A549 (cell line): Measurements from ENCODE around the gene VOPP1. TPM values are rescaled to one million over a fixed set of nuclear protein-coding genes. Genes with fewer than 3 reads are reported as not detected.

ENCODE experiments used
- ATAC-seq, 2 experiments: fragments of 200-7000 bp in 1 of 2; fragments of >200 bp in 1 of 2; cut with Nextera tagmentation in 1 of 2; cut with Tn5 transposase in 1 of 2; 3 replicates each; pipeline versions ENCODE4 v1.8.0 to v1.9.1; 2018 to 2020; ENCODE audit warnings: mild to moderate bottlenecking in 1 of 2, moderate library complexity in 1 of 2
- CTCF ChIA-PET: fragments of 300-600 bp; sonication (Branson Sonifier 250); formaldehyde crosslinking; extraction: SDS; loops from one replicate; lab custom pipeline; 2021; ENCODE audit warnings: antibody characterized with exemption, inconsistent platforms; lab: Yijun Ruan, JAX
- POLR2A ChIA-PET: fragments of 350-600 bp; formaldehyde crosslinking; extraction: SDS; loops from one replicate; lab custom pipeline; 2021; ENCODE audit warnings: antibody characterized with exemption, inconsistent platforms; lab: Yijun Ruan, JAX
- DNase-seq, 2 experiments: peaks; one replicate each; pipeline versions ENCODE4 v3.0.0 to v3.0.0-alpha.2; 2011 to 2016; ENCODE audit warnings: low read depth in 1 of 2, low spot score in 1 of 2
- FAIRE-seq: peaks from 2 replicates; lab custom pipeline; 2011; peaks lifted over from hg19 to GRCh38; lab: Jason Lieb, UNC
- H3K27ac ChIP-seq, 2 experiments: fragments of >200 bp; sonication (Bioruptor Twin); formaldehyde crosslinking; 3 replicates each; pipeline ENCODE4 v1.5.1; 2016 to 2017
- H3K4me1 ChIP-seq: fragments of >200 bp; sonication (Bioruptor Twin); formaldehyde crosslinking; 3 replicates; pipeline ENCODE4 v1.6.1; 2016
- H3K4me2 ChIP-seq: fragments of >200 bp; sonication (Bioruptor Twin); formaldehyde crosslinking; 3 replicates; pipeline ENCODE4 v1.6.1; 2016
- H3K4me3 ChIP-seq: fragments of >200 bp; sonication (Bioruptor Twin); formaldehyde crosslinking; 3 replicates; pipeline ENCODE4 v1.5.1; 2016
- H3K9me3 ChIP-seq: fragments of >200 bp; sonication (Bioruptor Twin); formaldehyde crosslinking; 3 replicates; pipeline ENCODE4 v1.6.1; 2016
- CEBPB ChIP-seq, 2 experiments: fragments of >200 bp in 1 of 2; sonication (Bioruptor Twin) in 1 of 2; formaldehyde crosslinking in 1 of 2; IDR thresholded peaks; 2 replicates each; pipeline ENCODE4 v1.6.1; 2012 to 2016
- EHF ChIP-seq: fragments of 250-450 bp; sonication (Bioruptor Pico); IDR thresholded peaks from 2 replicates; pipeline ENCODE4 v1.5.0; 2020; ENCODE audit warnings: mild to moderate bottlenecking
- EHMT2 ChIP-seq: fragments of 200-600 bp; sonication (generic); IDR thresholded peaks from 2 replicates; pipeline ENCODE4 v1.6.1; 2016; ENCODE audit warnings: antibody characterized with exemption, low read depth, mild to moderate bottlenecking, moderate library complexity
- FOSB ChIP-seq: fragments of 250-450 bp; sonication (Bioruptor Pico); IDR thresholded peaks from 2 replicates; pipeline ENCODE4 v1.5.0; 2020; ENCODE audit warnings: mild to moderate bottlenecking, moderate library complexity
- HOXB13 ChIP-seq: fragments of 250-450 bp; sonication (Bioruptor Pico); IDR thresholded peaks from 2 replicates; pipeline ENCODE4 v1.5.0; 2020; ENCODE audit warnings: low read depth, mild to moderate bottlenecking, moderate library complexity
- KDM1A ChIP-seq: fragments of 200-600 bp; sonication (generic); IDR thresholded peaks from 2 replicates; pipeline ENCODE4 v1.6.1; 2016; ENCODE audit warnings: low read depth, mild to moderate bottlenecking
- NFE2L2 ChIP-seq: fragments of 150-350 bp; conservative IDR thresholded peaks from 2 replicates; pipeline ENCODE4 v1.6.1; 2014; ENCODE audit warnings: low read length
- NR3C1 ChIP-seq: fragments of >200 bp; sonication (Bioruptor Twin); formaldehyde crosslinking; IDR thresholded peaks from 3 replicates; pipeline ENCODE4 v1.6.1; 2017
- POLR2AphosphoS2 ChIP-seq: conservative IDR thresholded peaks from 2 replicates; pipeline ENCODE4 v1.6.1; 2012; ENCODE audit warnings: low read length, improper control_type of control experiment, inconsistent platforms
- RAD21 ChIP-seq, 2 experiments: fragments of >200 bp in 1 of 2; sonication (Bioruptor Twin) in 1 of 2; formaldehyde crosslinking in 1 of 2; IDR thresholded peaks in 1 of 2; conservative IDR thresholded peaks in 1 of 2; 2 replicates in 1 of 2; 3 replicates in 1 of 2; pipeline ENCODE4 v1.6.1; 2012 to 2018; ENCODE audit warnings: inconsistent platforms in 1 of 2
- RCOR1 ChIP-seq: fragments of 150-350 bp; IDR thresholded peaks from 2 replicates; pipeline ENCODE4 v1.6.1; 2014; ENCODE audit warnings: antibody characterized with exemption, low read length, low read depth
- RFX5 ChIP-seq: fragments of 450-650 bp; IDR thresholded peaks from 2 replicates; pipeline ENCODE4 v1.7.1; 2014; ENCODE audit warnings: antibody characterized with exemption, mild to moderate bottlenecking, moderate library complexity
- WGBS: methylation state at CpG from one replicate; pipeline ENCODE4 v1.1.6; 2017; ENCODE audit errors: missing lambda C conversion rate; 5-methylcytosine and 5-hydroxymethylcytosine counted together
- polyA plus RNA-seq, 4 experiments: library from polyadenylated mRNA; depleted of rRNA in 3 of 4; stranded (reverse); fragments of >200 nt; fragmentation: RNase III in 1 of 4; extraction: RNeasy Plus Mini Kit Qiagen cat#74134 plus additional on column Dnase treatment in 1 of 4; gene quantifications; 2 replicates in 3 of 4; 3 replicates in 1 of 4; pipeline ENCODE4 v1.2.3, GENCODE V29; 2011 to 2017
- TF ChIP-seq, protein P1 (sequence below): fragments of 250-450 bp; sonication (Bioruptor Pico); IDR thresholded peaks from 2 replicates; pipeline ENCODE4 v1.5.0; 2021; ENCODE audit warnings: mild to moderate bottlenecking, moderate library complexity, borderline replicate concordance
- TF ChIP-seq, protein P2 (sequence below): fragments of 200-600 bp; sonication (generic); IDR thresholded peaks from 2 replicates; pipeline ENCODE4 v1.6.1; 2016; ENCODE audit warnings: antibody characterized with exemption, mild to moderate bottlenecking, moderate library complexity
- TF ChIP-seq, protein P3 (sequence below): fragments of 150-350 bp; IDR thresholded peaks from 2 replicates; pipeline ENCODE4 v1.6.1; 2014; ENCODE audit warnings: low read depth, mild to moderate bottlenecking, low read length
- TF ChIP-seq, protein P4 (sequence below): fragments of >200 bp; sonication (Bioruptor Twin); formaldehyde crosslinking; IDR thresholded peaks from 2 replicates; pipeline ENCODE4 v1.6.1; 2016
- TF ChIP-seq, protein P5 (sequence below): IDR thresholded peaks from 2 replicates; pipeline ENCODE4 v1.6.1; 2012

Gene VOPP1
- polyA plus RNA-seq, 2 of the 4 experiments (the other 2 are of a cell fraction): 68.1 to 73.4 TPM

DNA sequence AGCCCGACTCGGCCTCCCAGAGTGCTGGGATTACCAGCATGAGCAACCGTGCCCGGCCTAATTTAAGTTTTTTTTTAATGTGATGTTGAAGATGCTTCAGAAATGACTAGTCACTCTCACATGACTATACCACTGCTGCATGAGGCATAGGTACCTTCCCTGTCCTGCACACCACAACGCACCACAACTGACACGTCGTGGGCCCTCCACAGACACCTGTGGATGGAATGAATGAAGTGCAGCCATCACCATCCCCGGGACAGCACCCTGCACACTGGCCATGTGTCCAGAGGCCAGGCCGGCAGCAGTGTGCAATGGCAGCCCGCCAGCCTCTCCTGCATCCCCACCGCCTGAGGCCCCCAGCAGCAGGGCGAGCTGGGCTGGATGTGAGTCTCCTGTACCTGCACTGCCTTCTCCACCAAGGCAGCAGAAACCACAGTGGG lies 55.1 kb downstream of the VOPP1 start:
- DNase-seq (no peak), FAIRE-seq (no peak), ATAC-seq (no peak)
- ChIA-PET CTCF (no interaction called here), POLR2A (no interaction called here)
- Histone ChIP-seq H3K4me2 (no peak overlapping the region), H3K4me3 (no peak overlapping the region), H3K4me1 (no peaks in the 10 kb centered on the region), H3K9me3 (no peaks in the 10 kb centered on the region), H3K27ac (no peak overlapping the region)
- TF ChIP-seq NR3C1 (no peak), EHMT2 (no peak), POLR2AphosphoS2 (no peak), NFE2L2 (no peak), HOXB13 (CRISPR knock-in tag) (no peak), RCOR1 (no peak), FOSB (CRISPR knock-in tag) (no peak), RAD21 (conservative IDR thresholded peaks at IDR 0.05 in 1 of 2, IDR thresholded peaks at IDR 0.05 in 1 of 2) (no peak), CEBPB (IDR thresholded peaks at IDR 0.05) (no peak), RFX5 (no peak), EHF (CRISPR knock-in tag) (no peak)
- TF ChIP-seq, protein P1, sequence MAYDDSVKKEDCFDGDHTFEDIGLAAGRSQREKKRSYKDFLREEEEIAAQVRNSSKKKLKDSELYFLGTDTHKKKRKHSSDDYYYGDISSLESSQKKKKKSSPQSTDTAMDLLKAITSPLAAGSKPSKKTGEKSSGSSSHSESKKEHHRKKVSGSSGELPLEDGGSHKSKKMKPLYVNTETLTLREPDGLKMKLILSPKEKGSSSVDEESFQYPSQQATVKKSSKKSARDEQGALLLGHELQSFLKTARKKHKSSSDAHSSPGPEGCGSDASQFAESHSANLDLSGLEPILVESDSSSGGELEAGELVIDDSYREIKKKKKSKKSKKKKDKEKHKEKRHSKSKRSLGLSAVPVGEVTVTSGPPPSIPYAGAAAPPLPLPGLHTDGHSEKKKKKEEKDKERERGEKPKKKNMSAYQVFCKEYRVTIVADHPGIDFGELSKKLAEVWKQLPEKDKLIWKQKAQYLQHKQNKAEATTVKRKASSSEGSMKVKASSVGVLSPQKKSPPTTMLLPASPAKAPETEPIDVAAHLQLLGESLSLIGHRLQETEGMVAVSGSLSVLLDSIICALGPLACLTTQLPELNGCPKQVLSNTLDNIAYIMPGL (CRISPR knock-in tag): no peak
- TF ChIP-seq, protein P2, sequence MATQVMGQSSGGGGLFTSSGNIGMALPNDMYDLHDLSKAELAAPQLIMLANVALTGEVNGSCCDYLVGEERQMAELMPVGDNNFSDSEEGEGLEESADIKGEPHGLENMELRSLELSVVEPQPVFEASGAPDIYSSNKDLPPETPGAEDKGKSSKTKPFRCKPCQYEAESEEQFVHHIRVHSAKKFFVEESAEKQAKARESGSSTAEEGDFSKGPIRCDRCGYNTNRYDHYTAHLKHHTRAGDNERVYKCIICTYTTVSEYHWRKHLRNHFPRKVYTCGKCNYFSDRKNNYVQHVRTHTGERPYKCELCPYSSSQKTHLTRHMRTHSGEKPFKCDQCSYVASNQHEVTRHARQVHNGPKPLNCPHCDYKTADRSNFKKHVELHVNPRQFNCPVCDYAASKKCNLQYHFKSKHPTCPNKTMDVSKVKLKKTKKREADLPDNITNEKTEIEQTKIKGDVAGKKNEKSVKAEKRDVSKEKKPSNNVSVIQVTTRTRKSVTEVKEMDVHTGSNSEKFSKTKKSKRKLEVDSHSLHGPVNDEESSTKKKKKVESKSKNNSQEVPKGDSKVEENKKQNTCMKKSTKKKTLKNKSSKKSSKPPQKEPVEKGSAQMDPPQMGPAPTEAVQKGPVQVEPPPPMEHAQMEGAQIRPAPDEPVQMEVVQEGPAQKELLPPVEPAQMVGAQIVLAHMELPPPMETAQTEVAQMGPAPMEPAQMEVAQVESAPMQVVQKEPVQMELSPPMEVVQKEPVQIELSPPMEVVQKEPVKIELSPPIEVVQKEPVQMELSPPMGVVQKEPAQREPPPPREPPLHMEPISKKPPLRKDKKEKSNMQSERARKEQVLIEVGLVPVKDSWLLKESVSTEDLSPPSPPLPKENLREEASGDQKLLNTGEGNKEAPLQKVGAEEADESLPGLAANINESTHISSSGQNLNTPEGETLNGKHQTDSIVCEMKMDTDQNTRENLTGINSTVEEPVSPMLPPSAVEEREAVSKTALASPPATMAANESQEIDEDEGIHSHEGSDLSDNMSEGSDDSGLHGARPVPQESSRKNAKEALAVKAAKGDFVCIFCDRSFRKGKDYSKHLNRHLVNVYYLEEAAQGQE: no peak
- TF ChIP-seq, protein P3, sequence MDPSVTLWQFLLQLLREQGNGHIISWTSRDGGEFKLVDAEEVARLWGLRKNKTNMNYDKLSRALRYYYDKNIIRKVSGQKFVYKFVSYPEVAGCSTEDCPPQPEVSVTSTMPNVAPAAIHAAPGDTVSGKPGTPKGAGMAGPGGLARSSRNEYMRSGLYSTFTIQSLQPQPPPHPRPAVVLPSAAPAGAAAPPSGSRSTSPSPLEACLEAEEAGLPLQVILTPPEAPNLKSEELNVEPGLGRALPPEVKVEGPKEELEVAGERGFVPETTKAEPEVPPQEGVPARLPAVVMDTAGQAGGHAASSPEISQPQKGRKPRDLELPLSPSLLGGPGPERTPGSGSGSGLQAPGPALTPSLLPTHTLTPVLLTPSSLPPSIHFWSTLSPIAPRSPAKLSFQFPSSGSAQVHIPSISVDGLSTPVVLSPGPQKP: no peak
- TF ChIP-seq, protein P4, sequence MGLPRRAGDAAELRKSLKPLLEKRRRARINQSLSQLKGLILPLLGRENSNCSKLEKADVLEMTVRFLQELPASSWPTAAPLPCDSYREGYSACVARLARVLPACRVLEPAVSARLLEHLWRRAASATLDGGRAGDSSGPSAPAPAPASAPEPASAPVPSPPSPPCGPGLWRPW: no peak
- WGBS: 79% methylated on average over 12 of the region's 12 CpGs

DNA sequence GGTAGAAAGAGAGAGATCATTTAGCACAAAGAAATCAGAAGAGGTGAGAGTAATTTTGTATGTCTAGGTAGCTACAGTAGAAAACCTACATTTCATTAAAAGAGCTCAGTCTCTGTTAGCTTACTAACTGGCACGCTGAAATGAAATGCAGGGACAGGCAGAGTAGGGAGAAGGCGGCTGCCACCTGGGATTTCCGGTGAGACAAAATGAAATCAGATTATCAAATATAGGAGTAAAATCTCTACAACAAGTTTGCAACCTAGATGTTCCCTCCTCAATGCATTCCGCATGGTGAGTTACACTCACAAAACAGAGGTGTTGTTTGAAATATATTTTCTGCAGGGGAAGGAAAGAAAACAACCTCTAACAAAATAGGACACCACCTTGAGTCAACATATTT lies 55.9 kb downstream of the VOPP1 start:
- CTCF ChIA-PET: interaction anchor here (1.0 kb wide), 1 partner anchor 78 kb away, joined by 3 read pairs; no protein-coding TSS in a partner anchor
- TF ChIP-seq, protein P5, sequence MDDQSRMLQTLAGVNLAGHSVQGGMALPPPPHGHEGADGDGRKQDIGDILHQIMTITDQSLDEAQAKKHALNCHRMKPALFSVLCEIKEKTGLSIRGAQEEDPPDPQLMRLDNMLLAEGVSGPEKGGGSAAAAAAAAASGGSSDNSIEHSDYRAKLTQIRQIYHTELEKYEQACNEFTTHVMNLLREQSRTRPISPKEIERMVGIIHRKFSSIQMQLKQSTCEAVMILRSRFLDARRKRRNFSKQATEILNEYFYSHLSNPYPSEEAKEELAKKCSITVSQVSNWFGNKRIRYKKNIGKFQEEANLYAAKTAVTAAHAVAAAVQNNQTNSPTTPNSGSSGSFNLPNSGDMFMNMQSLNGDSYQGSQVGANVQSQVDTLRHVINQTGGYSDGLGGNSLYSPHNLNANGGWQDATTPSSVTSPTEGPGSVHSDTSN: no peak
- no peak for TF ChIP-seq KDM1A
- no peak for FAIRE-seq
- no peak overlapping the region for H3K27ac ChIP-seq
- no peak for ATAC-seq
- POLR2A ChIA-PET: no interaction called here
- no peak for DNase-seq
- 89% methylated on average over 4 of the region's 4 CpGs for WGBS
- no peak overlapping the region for H3K4me2 ChIP-seq
- H3K4me3 ChIP-seq: no peak overlapping the region
- H3K9me3 ChIP-seq: no peaks in the 10 kb centered on the region
- H3K4me1 ChIP-seq: no peaks in the 10 kb centered on the region
